Body of pancreas (tissue), 4 donors: Measurements from ENCODE around the gene CASZ1. TPM values are rescaled to one million over a fixed set of nuclear protein-coding genes. Genes with fewer than 3 reads are reported as not detected.

ENCODE experiments used
- ATAC-seq: fragments of 150-250 bp; one replicate; pipeline ENCODE4 v1.9.1; 2016
- DNase-seq, 4 donors: peaks; one replicate each; pipeline ENCODE4 v3.0.0-alpha.2; 2019
- H3K27ac ChIP-seq, 4 donors: fragments of 200-600 bp; sonication (generic); 1 replicate in 3 of 4; 2 replicates in 1 of 4; pipeline versions ENCODE4 v1.5.1 to v1.6.1; 2016 to 2019; ENCODE audit warnings: mild to moderate bottlenecking in 1 of 4, mixed read lengths in 1 of 4, moderate library complexity in 1 of 4
- H3K27me3 ChIP-seq, 2 donors: fragments of 200-600 bp; sonication (generic); one replicate each; pipeline ENCODE4 v1.6.0; 2016; ENCODE audit warnings: mild to moderate bottlenecking in 1 of 2
- H3K36me3 ChIP-seq, 2 donors: fragments of 200-600 bp; sonication (generic); replicated peaks in 1 of 2; 2 replicates each; pipeline ENCODE4 v1.5.1; 2016; ENCODE audit warnings: low read depth in 2 of 2; ENCODE audit not compliant: insufficient read depth in 1 of 2
- H3K4me1 ChIP-seq: fragments of 200-600 bp; sonication (generic); one replicate; pipeline ENCODE4 v1.6.0; 2016
- H3K4me3 ChIP-seq, 2 donors: fragments of 200-600 bp; sonication (generic); 1 replicate in 1 of 2; 2 replicates in 1 of 2; pipeline ENCODE4 v1.5.1; 2016 to 2019
- H3K9me3 ChIP-seq, 3 donors: fragments of 200-600 bp; sonication (generic); 1 replicate in 2 of 3; 2 replicates in 1 of 3; pipeline ENCODE4 v1.5.1; 2016
- POLR2A ChIP-seq, 3 donors: fragments of 450-650 bp; IDR thresholded peaks; one replicate each; pipeline ENCODE4 v1.6.1; 2016; ENCODE audit warnings: antibody characterized with exemption in 3 of 3, mild to moderate bottlenecking in 2 of 3
- WGBS, 2 donors: methylation state at CpG; one replicate each; pipeline ENCODE4 v1.1.5; 2017; 5-methylcytosine and 5-hydroxymethylcytosine counted together
- intact Hi-C: fragments of 100-400 bp; cut with DNase I; formaldehyde crosslinking; loops from one replicate; pipeline ENCODE4 v1.15.1; 2023
- total RNA-seq, 2 donors: library from RNA; depleted of rRNA; stranded (reverse); fragments of >200 nt; gene quantifications; one replicate each; pipeline ENCODE4 v1.1.0, GENCODE V29; 2016
- TF ChIP-seq, protein P1 (sequence below), 7 experiments: fragments of 450-650 bp in 4 of 7; fragments of 200-600 bp in 3 of 7; sonication (generic) in 3 of 7; IDR thresholded peaks; one replicate each; pipeline ENCODE4 v1.5.1; 2016 to 2019; ENCODE audit warnings: antibody characterized with exemption in 7 of 7

CASZ1 gene
- total RNA-seq, 2 donors from 2014 or later = 9.3 to 14.2 TPM

DNA sequence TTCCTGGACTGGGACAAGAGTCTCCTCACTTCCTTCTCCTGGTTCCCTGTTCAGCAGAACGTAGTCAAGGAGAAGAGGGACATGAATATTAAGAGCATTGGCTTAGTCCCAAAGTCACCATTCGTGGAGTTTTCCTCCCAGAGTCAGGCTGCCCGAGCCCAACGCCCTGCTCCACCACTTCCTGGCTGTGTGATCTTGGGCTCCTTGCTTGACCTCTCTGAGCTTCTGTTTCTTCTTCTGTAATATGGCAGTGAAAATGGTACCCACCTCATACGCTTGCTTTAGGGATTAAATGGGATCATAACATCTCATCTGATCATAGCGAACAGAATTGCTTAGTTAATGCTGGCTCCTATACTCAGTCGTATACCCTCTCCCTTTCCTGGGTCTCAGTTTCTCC lies 12.0 kb upstream of the CASZ1 start:
- ATAC-seq (no peak), DNase-seq (no peak)
- H3K36me3 ChIP-seq = no peaks in the 10 kb centered on the region
- H3K27me3 ChIP-seq = no peaks in the 10 kb centered on the region
- H3K27ac ChIP-seq = no peak overlapping the region
- no peaks in the 10 kb centered on the region for H3K9me3 ChIP-seq
- no peaks in the 10 kb centered on the region for H3K4me1 ChIP-seq
- intact Hi-C loops = no loop called here
- no peak for TF ChIP-seq POLR2A (IDR thresholded peaks at IDR 0.05)
- TF ChIP-seq, protein P1, sequence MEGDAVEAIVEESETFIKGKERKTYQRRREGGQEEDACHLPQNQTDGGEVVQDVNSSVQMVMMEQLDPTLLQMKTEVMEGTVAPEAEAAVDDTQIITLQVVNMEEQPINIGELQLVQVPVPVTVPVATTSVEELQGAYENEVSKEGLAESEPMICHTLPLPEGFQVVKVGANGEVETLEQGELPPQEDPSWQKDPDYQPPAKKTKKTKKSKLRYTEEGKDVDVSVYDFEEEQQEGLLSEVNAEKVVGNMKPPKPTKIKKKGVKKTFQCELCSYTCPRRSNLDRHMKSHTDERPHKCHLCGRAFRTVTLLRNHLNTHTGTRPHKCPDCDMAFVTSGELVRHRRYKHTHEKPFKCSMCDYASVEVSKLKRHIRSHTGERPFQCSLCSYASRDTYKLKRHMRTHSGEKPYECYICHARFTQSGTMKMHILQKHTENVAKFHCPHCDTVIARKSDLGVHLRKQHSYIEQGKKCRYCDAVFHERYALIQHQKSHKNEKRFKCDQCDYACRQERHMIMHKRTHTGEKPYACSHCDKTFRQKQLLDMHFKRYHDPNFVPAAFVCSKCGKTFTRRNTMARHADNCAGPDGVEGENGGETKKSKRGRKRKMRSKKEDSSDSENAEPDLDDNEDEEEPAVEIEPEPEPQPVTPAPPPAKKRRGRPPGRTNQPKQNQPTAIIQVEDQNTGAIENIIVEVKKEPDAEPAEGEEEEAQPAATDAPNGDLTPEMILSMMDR (IDR thresholded peaks at IDR 0.05) = no peak
- 69 to 85% methylated on average over 7 of the region's 7 CpGs for WGBS, 2 donors
- no peak overlapping the region for H3K4me3 ChIP-seq

GRCh38 chr1:10806966-10807365 lies 10.5 kb upstream of the CASZ1 start:
- H3K4me3 ChIP-seq = no peak overlapping the region
- H3K27me3 ChIP-seq = no peaks in the 10 kb centered on the region
- H3K9me3 ChIP-seq = no peaks in the 10 kb centered on the region
- intact Hi-C loops = no loop called here
- ATAC-seq (no peak), DNase-seq (no peak)
- no peaks in the 10 kb centered on the region for H3K36me3 ChIP-seq
- no peak for TF ChIP-seq POLR2A (IDR thresholded peaks at IDR 0.05)
- TF ChIP-seq, protein P1 (IDR thresholded peaks at IDR 0.05) = no peak
- WGBS, 2 donors = 85 to 89% methylated on average over 5 of the region's 5 CpGs
- no peak overlapping the region for H3K27ac ChIP-seq
- H3K4me1 ChIP-seq = no peaks in the 10 kb centered on the region

DNA sequence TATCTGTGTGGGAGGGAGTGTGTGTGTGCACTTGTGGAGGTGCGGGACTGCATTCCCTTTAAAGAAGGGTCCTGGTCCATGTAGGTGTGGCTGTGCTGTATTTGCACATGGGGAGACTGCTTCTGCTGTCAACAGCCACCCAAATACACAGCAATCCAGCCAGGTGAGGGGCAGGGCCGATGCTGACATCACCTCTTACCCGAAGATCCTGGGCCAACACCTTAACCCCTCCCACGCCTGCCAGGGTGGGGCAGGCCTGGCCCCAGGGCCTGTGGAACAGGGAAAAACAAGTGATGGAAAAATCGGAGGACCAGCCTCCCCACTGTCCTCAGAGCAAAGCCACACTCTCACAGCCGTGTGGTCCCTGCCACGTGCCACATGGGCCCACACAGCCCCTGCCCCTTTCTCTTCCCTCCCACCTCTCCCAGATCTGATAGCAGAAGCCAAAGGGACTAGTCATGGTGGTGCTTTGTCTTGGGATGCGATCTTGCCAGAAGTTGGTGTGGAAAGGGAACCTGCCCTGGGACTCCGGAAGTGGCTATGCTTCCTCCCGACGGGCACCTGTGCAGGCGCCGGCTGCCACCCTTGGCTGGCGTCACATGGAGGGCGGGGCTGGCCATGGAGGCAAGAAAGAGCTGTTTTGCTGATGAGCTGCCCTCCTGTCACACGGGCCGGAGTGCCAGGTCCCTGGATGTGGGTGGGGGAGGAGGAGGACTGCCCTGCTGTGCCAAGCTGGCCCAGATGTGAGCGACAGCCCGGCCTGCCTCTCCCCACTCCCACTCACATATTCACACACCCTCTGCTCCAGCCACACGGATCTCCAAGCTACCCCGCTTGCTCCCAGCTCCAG lies 7.8 kb upstream of the CASZ1 start:
- Histone ChIP-seq H3K27me3 (no peaks in the 10 kb centered on the region), H3K9me3 (no peaks in the 10 kb centered on the region), H3K4me1 (no peaks in the 10 kb centered on the region), H3K4me3 (no peak overlapping the region), H3K27ac (peak overlapping the region in 1 of 4 donors; percentile 17), H3K36me3 (no peaks in the 10 kb centered on the region)
- TF ChIP-seq, protein P1 (IDR thresholded peaks at IDR 0.05) = no peak
- no peak for TF ChIP-seq POLR2A (IDR thresholded peaks at IDR 0.05)
- WGBS, 2 donors = 61 to 73% methylated on average over 6 to 20 of the region's 21 CpGs
- intact Hi-C loops = no loop called here
- ATAC-seq = peak; percentile 66
- DNase-seq = peak; percentile 34 to 76 (median 54)

DNA sequence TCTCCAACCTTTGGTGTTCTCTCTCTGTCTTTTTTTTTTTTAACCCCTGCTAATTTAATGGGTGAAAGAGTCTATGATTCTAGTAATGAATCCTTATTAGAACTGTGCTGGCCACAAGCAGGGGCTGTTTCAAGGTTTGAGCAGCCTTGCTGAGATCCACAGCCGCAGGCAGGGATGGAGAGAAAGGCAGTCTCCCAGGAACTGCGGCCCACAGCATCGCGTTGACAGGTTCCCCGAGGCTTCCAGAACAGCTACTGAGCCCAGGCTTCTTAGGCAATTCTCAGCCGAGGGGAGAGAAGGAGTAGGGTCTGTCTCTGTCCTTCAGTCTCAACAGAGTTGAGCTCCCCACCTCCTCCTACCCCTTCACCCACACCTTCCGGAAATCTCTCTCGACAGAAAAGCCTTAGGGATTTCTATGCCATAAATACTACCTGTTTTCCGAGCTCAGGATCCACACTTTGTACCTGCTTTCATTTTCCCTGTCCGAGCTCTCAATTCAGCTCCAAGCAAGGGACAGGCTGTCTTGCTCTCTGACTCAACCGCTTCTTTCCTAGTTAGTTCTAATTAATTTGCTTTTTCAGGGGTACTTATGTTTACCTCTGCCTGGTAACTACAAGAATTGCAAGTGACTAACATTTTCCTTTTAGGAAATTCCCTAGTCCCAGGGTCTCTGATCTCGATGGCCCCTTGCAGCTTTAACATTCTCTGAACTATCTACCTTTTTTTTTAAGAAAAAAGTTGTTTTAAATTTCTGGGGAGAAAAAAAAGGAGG lies 6.7 kb upstream of the CASZ1 start:
- H3K36me3 ChIP-seq = no peaks in the 10 kb centered on the region
- H3K4me1 ChIP-seq = no peaks in the 10 kb centered on the region
- no peaks in the 10 kb centered on the region for H3K9me3 ChIP-seq
- H3K27ac ChIP-seq = no peak overlapping the region
- H3K4me3 ChIP-seq = no peak overlapping the region
- ATAC-seq (no peak), DNase-seq (no peak)
- WGBS, 2 donors = 69 to 83% methylated on average over 8 to 12 of the region's 12 CpGs
- no peaks in the 10 kb centered on the region for H3K27me3 ChIP-seq
- no peak for TF ChIP-seq POLR2A (IDR thresholded peaks at IDR 0.05)
- TF ChIP-seq, protein P1 (IDR thresholded peaks at IDR 0.05) = no peak
- intact Hi-C loops = no loop called here
